ENCODE data around the gene CXCL13.
"Not testable (repeated sequence)": the region's sequence is repeated elsewhere in the genome, so short reads cannot be mapped to it uniquely, and the experiment has no call there.

GRCh38 chr4:77570508-77571214, 35.0 kb upstream of the CXCL13 start:
- not testable (repeated sequence) for TF ChIP-seq EP300, CTCF, POLR2AphosphoS5 (IDR thresholded peaks at IDR 0.05)
